BJ (cell line): Measurements from ENCODE around the gene ZMYM4. TPM values are rescaled to one million over a fixed set of nuclear protein-coding genes. Genes with fewer than 3 reads are reported as not detected.

Experiments
- CTCF ChIA-PET: fragments of 350-600 bp; formaldehyde crosslinking; extraction: SDS; loops from one replicate; lab custom pipeline; 2021; ENCODE audit warnings: antibody characterized with exemption, inconsistent platforms; lab: Yijun Ruan, JAX
- POLR2A ChIA-PET: fragments of 300-600 bp; sonication (Branson Sonifier 250); formaldehyde crosslinking; extraction: SDS; loops from one replicate; lab custom pipeline; 2021; ENCODE audit warnings: antibody characterized with exemption; lab: Charles Lee
- DNase-seq: peaks from one replicate; pipeline ENCODE4 v3.0.0-alpha.2; 2011; ENCODE audit warnings: low read depth
- H3K27me3 ChIP-seq: 2 replicates; pipeline ENCODE4 v1.6.0; 2011; ENCODE audit warnings: low read length; ENCODE audit not compliant: control insufficient read depth, insufficient read depth
- H3K36me3 ChIP-seq: 2 replicates; pipeline ENCODE4 v1.5.1; 2011; ENCODE audit warnings: low read length; ENCODE audit not compliant: control insufficient read depth, insufficient read depth
- H3K4me3 ChIP-seq: 2 replicates; pipeline ENCODE4 v1.5.1; 2011; ENCODE audit warnings: low read depth, mild to moderate bottlenecking, control low read depth, low read length
- polyA plus RNA-seq: library from polyadenylated mRNA; depleted of rRNA; stranded (reverse); fragments of >200 nt; gene quantifications from 2 replicates; pipeline ENCODE4 v1.2.3, GENCODE V29; 2011
- TF ChIP-seq, protein P1 (sequence below): IDR thresholded peaks from 2 replicates; pipeline ENCODE4 v1.5.1; 2011; ENCODE audit warnings: low read depth, mild to moderate bottlenecking, control low read depth, inconsistent platforms, low read length, moderate library complexity; ENCODE audit not compliant: insufficient read depth

ZMYM4 gene
- polyA plus RNA-seq, 1 experiment = 19.2 TPM

DNA sequence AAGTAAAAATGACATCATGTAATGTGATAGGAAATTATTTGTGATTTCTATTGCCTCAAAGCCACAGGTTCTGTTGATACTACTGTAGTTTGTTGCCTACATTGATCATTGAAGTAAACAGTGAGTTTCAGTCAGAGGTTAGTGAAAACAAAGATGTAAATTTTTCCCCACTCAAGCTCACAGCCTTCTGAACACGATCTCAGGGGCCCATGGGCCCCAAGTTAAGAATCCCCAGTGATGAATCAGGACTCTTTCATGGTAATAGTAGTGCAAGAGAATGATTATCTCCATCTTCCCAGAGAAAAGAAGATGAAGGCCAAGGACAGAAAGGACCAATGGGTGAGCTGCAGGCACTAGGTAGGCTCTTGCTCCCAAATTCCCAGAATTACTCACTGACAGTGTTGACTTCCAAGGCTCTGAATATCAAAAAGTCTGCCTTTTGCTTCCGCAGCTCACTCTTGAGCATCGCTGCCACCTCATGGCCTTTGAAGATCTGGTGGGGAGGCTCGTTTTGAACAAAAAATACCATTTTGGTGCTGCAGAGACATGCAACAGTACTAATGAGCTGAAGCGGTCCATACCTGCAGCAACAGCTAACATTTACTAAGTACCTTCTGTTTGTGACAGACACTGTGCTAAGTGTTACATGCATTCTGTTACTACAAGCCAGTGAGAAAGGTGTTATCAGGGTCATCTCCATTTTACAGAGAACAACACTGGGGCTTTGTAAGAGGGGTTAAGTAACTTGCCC lies 175.4 kb downstream of the ZMYM4 start:
- ChIA-PET CTCF (interaction anchor here (1.2 kb wide), 1 partner anchor 120 kb away, joined by 3 read pairs; no protein-coding TSS in a partner anchor), POLR2A (no interaction called here)
- DNase-seq = no peak
- TF ChIP-seq, protein P1, sequence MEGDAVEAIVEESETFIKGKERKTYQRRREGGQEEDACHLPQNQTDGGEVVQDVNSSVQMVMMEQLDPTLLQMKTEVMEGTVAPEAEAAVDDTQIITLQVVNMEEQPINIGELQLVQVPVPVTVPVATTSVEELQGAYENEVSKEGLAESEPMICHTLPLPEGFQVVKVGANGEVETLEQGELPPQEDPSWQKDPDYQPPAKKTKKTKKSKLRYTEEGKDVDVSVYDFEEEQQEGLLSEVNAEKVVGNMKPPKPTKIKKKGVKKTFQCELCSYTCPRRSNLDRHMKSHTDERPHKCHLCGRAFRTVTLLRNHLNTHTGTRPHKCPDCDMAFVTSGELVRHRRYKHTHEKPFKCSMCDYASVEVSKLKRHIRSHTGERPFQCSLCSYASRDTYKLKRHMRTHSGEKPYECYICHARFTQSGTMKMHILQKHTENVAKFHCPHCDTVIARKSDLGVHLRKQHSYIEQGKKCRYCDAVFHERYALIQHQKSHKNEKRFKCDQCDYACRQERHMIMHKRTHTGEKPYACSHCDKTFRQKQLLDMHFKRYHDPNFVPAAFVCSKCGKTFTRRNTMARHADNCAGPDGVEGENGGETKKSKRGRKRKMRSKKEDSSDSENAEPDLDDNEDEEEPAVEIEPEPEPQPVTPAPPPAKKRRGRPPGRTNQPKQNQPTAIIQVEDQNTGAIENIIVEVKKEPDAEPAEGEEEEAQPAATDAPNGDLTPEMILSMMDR = no peak
- Histone ChIP-seq H3K4me3 (no peak overlapping the region), H3K36me3 (peaks cover 20% of the 10 kb centered on the region), H3K27me3 (no peaks in the 10 kb centered on the region)

DNA sequence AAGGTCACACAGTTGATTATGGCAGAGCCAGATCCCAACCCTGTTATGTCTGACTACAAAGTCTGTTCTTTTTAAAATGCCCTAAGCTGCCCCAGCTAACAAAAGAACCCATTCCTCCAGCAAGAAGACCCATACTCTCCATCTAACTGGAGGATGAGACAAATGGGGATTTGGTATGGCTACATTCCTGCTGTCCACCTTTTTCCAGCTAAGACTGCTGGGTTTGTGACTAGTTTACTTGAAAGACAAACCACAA lies 175.9 kb downstream of the ZMYM4 start:
- peaks cover 20% of the 10 kb centered on the region for H3K36me3 ChIP-seq
- ChIA-PET POLR2A (no interaction called here), CTCF (interaction anchor here (1.9 kb wide), 1 partner anchor 9 kb away, joined by 5 read pairs; no protein-coding TSS in a partner anchor)
- TF ChIP-seq, protein P1 = no peak
- DNase-seq = no peak
- H3K4me3 ChIP-seq = no peak overlapping the region
- H3K27me3 ChIP-seq = no peaks in the 10 kb centered on the region

DNA sequence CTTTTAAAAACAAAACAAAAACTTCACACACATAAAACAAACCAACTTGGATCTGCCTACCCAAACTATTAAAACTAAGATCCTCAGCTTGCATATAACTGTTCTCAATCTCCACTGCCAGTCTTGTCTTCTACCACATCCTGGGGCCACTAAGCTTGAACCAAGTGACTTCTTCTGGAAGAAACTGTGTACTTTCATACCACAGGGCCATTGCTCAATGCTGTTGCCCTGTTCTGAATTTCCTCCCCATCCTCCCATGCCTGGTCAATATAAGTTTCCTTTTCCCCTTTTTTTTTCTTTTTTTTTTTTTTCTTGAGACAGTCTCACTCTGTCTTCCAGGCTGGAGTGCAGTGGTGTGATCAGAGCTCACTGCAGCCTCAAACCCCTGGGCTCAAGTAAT lies 178.8 kb downstream of the ZMYM4 start:
- no peak for DNase-seq
- Histone ChIP-seq H3K36me3 (peaks cover 11% of the 10 kb centered on the region), H3K4me3 (no peak overlapping the region), H3K27me3 (no peaks in the 10 kb centered on the region)
- TF ChIP-seq, protein P1 = no peak
- ChIA-PET CTCF (interaction anchor here (0.8 to 9.2 kb wide), 4 partner anchors 117 to 325 kb away, joined by 3 to 161 read pairs (median 4); no protein-coding TSS in a partner anchor), POLR2A (no interaction called here)

DNA sequence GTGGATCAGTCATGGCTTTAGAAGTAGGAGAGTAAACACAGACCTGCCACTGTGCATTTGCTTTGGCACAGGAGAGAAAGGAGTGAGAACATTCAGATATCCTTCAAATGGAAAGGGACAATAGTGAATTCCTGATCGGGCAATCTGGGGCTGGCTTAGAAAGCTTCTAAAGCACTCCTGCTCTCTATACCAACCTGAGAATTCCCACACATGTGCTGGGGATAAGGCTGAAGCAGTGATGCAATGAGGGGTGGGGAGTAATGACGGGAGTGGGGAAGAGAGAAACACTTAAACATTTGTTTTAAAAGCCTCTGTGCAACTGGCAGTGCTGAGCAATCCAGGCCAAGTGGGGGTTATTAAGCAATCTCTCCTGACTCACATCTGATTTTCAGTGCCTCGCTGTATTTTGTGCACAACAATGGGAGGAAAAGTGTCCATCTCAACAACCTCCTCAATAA lies 179.9 kb downstream of the ZMYM4 start:
- Histone ChIP-seq H3K4me3 (no peak overlapping the region), H3K36me3 (peaks cover 5% of the 10 kb centered on the region), H3K27me3 (no peaks in the 10 kb centered on the region)
- CTCF ChIA-PET = interaction anchor here (0.6 to 9.2 kb wide), 6 partner anchors 60 to 278 kb away, joined by 3 to 161 read pairs (median 18); partner anchors contain the start of genes KIAA0319L and NCDN
- DNase-seq = peak; percentile 94
- TF ChIP-seq, protein P1 = no peak
- POLR2A ChIA-PET = no interaction called here

DNA sequence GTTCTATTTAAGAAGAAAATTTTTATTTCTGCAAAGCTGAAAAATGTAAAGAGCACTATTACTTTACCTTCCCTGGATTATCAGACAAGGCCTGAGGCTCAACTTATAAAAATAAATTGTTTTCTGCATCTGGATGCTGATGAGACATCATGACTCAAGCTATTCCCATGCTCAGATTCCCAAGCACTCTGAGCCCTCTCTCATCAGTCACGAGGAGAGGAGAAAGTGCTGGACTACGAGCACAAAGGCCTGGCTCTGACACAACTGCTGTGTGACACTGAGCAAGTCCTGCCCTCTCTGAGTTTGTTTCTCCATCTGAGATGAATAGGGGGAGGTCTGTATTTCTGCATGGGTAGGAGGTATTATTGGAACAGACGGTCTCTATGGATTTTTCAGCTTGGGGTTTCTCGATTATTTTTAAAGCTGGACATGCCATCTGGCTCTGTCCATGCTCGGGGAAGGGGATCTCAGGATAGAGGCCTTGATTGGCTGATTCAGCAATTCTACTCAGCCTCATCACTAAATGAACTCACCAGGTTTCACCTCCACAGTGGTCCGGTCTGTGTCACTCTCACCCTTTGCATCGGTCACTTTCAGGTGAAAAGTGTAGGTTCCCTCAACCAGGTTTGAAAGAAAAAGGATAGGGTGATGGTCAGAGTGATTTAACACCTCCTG lies 181.0 kb downstream of the ZMYM4 start:
- CTCF ChIA-PET = interaction anchor here (0.6 to 9.2 kb wide), 12 partner anchors 9 to 524 kb away, joined by 3 to 161 read pairs (median 6); partner anchors contain the start of genes KIAA0319L and NCDN
- POLR2A ChIA-PET = interaction anchor here (0.6 kb wide), 1 partner anchor 42 kb away, joined by 5 read pairs; no protein-coding TSS in a partner anchor
- peaks cover 9% of the 10 kb centered on the region for H3K36me3 ChIP-seq
- peak; percentile 91 for DNase-seq
- H3K4me3 ChIP-seq = no peak overlapping the region
- TF ChIP-seq, protein P1 = no peak
- no peaks in the 10 kb centered on the region for H3K27me3 ChIP-seq
